Inflammatory macrophage (primary cell): ENCODE measurements around the gene KMT2E.

Experiments
- DNase-seq, 2 donors: peaks; one replicate each; pipeline ENCODE4 v3.0.0-alpha.2; 2020 to 2022

The KMT2E gene

DNA sequence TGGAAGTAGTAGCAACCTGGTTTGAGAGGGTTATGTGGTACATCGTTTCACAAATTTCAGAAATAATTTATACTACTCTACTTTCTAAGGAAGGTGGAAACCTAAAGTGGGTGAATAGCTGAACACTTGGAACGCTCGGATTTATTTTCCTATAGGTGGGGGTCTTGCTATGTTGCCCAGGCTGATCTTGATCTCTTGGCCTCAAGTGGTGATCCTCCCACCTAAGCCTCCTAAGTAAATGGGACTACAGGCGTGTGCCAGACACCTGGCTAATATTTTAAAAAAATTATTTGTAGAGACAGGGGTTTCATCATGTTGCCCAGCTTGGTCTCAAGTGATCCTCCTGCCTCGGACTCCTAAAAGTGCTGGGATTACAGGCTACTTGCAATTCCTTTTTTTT is 6.7 kb upstream of the KMT2E start:
- no peak for DNase-seq

DNA sequence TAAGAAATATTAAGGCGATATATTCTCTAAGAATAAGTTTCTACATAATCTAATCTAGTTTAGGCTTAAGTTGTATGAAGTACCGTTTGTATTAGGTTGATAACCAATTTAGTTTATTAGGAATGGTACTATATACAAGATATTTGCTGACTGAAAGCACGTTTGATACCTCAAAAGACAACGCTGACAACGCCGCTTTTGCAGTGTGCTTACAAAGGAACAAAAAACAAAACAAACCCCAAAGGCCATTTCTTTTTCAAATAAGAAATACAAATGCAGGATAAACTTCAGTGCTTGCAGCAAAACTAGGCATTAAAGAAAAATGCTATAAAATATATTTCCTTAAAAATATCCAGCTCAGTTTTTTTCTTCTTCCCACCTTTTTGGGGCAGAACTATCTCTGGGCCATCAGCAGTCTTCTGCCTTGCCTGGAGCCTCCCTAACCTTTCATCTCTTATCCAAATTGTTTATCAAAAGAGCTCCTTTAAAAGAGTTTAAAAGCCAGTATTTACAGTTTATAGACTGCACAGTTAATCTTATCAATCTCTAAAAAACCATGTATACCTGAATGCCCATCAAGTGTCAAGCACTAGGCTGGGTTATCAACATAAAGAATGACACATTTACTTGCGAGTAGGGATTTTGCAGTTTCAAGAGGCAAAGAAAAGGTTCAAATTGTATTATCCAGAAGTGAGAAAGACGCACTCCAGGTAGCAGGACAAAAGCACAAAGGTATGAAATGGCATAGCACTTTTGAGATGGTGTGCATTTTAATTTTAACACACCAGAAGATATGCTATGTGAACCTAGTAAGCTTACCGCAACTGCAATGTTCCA is 4.1 kb upstream of the KMT2E start:
- no peak for DNase-seq

DNA sequence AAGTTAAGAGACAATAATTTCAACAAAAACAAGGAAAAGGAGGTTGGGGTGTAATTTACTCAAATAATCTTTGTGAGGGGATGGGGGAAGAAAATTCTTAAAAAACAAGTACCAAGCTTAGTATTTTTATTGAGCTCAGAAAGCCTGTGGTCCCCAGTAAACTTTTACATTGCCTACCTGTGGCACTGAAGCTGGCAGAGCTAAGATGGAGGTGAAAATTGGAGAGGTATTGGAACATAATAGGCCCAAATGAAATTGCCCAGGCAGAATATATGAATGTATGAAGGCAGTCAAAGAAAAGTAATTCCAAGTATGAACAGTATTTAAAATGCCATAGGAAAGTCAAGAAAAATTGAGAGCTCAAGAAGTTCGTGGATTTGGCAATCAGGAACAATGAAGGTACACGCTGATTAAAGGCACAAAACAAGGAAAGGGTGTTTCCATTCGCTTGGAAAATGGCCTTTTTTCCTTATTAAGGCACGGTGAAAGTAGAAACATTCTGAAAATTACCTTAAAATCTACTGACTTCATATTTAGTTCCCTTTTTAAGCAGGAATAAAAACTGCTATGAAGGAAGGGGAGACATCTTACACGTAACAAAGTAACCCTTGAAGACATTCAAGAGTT is 3.4 kb upstream of the KMT2E start:
- peak in 1 of 2 donors; percentile 35 for DNase-seq

DNA sequence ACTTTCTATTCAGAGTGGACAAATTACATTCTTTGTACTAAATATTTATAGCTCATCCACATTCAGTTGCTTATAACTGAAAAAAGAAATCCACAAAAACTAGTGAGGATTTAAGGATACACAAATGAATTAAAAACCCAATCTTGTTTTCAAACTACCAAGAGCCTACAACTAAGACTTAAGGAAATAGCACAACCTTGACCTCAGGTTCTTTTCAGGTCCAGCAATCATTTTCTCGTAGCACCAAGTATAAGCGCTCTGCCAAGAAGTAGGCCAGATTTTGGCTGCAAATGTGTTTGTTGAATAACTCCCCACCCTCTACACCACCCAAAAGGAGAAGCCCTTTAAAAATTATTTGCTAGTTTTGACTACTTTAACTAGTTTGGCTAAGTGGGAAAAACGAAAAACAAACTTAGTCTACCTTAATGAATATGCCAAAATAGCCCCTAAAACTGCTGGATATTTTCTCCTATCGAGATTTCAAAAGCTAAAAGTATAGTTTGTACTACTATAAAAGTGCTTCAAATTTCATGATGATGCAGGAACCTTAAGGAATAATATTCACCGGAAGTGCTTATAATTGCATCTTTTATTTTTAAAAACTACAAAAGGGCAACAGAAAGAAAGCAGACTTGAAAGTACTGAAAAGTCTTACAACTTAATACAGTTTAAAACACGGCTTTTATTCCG is 2.7 kb upstream of the KMT2E start:
- peak in 1 of 2 donors; percentile 16 for DNase-seq

DNA sequence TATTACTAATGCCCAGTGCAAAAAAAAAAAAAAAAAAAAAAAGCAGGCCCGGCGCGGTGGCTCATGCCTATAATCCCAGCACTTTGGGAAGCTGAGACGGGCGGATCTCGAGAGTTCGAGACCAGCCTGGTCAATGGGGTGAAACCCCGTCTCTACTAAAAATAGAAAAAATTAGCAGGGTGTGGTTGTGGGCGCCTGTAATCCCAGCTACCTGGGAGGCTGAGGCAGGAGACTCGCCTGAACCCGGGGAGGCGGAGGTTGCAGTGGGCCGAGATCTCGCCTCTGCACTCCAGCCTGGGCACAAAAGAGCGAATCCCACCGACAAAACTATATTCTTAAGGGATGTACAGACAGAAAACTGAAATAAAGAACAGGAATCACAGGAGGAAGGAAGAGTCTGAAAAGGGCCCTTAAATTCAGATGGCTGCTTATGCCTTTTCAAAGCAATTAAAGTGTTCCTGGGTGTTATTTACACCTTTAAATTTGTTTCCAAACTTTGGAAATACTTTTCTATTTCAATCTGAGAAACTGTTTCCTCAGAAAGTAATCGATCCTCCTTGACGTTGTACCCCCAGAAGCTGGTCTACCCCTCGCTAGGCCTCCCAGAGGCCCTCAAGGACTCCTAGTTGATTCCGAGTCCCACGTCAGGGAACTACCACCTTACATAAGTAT is 2.0 kb upstream of the KMT2E start:
- DNase-seq = peak; percentile 31 to 36

DNA sequence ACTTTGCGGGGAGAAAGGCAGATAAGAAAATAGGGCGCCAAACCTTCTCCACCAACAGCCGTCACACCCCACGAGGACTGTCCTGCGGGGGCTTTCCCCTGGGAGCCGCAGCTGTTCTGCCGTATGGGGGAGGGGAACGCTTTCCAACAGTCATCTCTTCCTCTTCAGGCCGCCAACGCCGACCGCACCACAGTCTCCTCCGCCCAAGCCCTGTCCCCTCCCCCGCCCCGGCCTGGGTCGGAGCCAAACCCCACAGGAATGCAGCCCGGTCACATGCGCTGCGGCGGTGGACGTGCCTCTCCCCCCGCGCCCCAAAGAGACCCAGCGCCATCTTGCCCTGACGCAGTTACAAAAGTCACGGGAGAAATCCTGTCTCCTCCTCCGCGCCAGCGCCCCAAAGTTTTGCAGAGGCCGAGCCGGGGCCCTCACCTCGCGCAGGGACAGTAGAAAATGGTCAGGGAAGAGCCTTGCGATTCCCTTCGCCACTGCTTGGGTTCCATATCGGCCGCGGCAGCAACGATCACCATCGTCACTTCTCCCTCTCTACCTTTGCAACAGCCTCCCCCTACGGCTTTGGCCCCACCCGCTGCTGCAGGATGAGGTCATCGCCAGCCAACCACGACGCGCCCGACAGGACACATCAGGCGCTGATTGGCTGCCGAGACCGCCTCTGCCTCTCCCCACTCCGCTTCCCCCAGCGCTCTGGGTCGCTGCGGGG is 1.3 kb upstream of the KMT2E start:
- peak; percentile 99 for DNase-seq

DNA sequence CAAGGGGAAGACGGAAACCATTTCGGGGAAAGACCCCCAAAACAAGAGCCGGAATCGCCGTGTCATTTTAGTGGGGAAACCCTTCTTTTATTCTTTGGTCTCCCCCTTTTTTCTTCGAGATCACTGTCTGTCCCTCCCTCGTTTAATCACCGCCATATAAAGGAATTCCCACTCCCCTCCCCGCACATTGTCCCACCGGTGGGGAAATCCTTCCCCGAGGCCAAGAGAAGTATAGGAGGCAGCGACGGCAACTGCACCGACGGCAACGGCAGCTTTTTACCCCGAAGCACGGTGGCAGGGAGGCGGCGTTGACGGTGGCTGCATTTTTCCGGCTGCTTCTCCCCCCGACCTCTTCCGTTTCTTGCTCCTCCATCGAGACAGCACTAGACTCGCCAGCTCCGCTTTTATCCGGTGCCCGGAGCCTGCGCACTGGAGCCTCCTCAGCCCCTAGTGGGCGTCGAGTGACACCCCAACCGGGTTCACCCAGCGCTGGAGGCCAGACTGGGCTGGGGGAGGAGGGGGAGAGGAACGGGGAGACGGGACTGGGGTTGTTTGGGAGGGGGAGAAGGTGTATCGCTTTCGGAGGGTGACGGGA is 687 bp upstream of the KMT2E start:
- DNase-seq = peak; percentile 95 to 97

DNA sequence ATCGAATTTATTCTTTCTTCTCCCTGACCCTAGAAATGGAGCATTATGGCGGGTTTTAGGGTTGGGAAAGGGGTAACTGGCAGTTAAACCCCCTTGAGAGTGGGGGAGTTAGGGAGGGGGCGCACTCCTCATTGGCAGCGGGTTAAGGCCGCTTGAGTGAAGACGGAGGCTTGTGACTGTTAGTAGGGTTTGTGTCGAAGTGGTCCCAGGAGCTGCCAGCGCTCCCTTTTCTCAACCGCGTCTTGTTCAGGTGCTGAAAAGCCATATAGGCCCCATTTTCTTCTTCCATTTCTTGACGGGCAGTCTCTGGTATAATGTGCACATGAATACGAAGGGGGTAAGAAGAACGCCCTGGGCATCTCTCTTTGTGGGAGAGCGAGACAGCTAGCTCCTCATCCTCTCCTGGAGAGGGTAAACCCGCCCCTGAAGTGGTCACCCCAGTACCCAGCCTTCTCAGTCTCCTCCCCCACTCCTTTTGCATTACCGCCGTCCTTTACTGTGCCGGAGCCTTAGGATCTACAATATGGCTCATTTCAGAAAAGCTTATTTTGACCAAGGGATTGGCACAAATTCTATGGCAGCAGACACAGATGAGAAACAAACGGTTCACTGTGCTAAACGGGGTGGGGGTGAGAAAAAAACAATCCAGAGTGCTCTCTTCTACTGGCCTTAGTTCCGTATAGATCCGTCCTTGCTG is 836 bp downstream of the KMT2E start:
- peak; percentile 52 to 60 for DNase-seq

DNA sequence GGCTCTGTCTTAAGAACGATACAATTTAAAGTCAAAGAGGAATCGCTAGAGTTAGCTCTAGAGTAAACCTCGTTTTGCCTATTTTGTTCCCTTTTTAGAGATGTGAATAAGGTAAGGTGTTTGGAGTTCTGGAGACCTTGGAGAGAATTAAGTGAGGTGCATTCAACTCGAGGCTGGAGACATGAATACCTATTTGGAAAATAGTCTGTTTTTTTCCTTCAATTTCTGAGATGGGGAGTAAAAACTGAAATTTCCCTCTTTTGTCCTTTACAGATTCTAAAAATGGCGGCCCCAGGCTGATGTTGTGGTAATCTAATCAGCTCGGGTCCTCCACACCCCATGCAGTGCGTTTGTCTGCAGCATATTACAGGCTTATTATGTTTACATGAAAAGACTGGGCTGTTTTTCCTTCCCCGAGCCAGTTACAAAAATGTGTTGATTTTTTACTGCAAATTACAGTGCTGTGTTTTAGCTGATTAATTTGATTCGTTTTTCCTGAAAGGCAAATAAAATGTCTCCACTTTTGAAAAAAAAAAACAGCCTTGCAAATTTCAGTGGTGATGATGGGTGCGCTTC is 1.5 kb downstream of the KMT2E start:
- peak; percentile 32 to 42 for DNase-seq

DNA sequence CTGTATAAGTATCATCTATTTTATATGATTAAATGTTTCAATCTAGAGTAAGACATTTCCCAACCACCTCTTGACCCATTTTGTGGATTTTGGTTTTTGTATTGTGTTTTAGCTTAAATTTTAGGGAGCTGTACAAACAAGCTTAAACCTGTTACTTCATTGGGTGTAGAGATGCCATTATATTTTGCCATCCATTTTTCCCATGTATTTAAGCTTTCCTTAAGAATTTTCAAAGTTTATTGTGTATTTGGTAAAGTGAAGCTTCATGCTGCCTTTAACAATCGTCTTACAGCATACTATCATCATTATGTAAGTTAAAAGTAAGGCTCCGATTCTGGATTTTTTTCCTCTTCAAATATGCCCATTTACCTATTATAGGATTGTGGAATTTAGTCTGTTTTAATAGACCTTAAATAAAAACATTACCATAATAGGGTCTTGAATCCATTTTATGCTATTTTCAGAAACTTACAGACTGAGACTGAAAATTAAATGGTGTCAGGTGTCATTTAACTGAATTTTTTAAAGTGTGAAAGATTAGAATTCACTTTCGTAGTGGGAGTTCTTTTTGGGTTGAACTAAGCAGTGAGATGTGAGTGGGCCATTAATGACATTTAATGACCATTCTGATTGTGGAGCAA is 2.2 kb downstream of the KMT2E start:
- DNase-seq = no peak

DNA sequence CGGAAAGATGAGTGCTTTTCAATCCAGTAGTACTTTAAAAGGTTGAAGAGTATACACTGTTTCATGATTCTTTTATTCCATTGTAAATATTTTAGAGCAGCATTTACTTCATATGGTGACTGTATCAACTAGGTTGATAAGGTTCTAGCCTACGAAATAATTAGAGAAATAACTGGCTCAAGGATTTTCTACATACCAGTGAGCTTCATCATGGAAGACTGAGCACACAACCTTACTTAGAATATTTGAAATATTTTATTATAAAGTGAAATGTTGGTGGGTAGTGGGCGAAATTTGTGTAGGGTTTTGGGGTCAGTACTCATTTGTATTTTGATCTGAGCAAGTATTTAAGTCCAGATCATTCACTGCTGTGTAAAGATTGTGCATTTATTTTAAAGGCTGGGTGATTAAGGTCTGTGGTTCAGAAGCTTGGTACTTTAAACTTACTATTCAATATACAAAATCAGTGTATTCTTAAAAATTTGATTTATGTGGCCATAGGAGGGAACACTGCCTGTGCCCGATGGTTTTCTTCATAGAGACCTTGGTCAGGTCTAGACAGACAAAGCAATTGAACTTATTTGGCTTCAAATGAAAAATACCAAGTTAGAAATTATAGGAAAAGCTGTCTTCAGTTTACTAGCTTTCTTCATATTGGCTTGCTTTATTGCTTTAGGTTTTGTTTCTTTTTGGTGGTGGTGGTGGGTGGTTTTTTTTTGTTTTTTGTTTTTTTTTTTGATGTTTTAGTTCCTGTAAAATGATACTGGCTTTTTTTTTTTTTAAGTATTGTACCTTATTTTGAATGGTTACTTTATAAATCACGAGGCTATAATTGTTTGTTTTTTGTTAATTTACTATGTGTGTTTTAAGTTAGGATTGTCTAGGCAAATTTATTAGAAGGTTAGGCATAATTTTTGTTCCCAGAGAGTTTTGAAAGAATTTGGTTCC is 3.0 kb downstream of the KMT2E start:
- DNase-seq = no peak

DNA sequence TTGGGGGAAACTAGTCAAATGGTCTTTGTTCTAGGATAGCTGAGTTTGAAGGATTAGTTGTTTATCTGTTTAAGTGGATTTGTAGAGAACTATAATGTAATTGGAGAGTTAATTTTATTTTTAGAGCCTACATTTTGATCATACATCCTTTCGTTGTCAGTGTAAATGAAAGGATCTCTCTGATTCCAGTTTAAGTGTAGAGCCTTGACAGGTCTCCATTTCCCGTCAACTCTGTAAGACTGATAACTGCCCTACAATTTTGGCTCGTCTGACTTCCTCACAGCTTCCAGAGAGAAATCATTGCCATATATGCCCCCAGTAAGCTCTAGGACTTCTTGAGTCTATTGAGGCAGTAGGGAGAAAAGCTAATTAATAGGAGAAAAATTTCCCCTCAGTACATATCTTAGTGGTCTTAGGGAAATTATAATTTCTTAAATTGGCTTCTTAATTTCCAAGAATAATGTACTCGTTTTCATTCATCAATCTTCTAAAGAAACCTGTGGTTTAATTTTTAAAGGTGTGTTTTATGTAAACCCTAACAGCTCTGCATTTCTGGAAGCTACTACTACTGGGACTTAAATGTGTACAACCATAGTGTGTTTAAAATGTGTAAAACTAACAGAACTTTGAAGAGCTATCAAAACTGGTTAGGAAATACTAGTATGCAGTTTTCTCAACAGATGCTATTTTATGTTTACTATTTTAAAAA is 3.8 kb downstream of the KMT2E start:
- peak in 1 of 2 donors; percentile 9 for DNase-seq

DNA sequence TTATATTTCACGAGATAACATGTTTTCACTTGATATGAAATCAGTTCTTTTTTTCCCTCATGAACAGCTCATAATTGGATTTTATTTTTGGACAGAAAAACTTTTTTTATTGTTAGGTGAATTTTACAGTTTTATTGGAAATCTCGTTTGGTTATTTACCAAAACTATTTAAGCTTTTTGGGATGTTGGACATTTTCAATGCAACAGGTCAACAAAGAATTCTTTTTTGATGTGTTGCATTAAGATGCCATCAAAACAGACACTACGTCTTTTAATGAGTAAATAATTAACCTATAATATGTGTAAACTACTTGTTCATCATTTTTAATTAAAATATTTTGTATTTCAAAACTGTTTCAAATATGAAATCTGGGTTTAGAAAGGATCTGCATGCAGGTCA is 5.3 kb downstream of the KMT2E start:
- DNase-seq = no peak

DNA sequence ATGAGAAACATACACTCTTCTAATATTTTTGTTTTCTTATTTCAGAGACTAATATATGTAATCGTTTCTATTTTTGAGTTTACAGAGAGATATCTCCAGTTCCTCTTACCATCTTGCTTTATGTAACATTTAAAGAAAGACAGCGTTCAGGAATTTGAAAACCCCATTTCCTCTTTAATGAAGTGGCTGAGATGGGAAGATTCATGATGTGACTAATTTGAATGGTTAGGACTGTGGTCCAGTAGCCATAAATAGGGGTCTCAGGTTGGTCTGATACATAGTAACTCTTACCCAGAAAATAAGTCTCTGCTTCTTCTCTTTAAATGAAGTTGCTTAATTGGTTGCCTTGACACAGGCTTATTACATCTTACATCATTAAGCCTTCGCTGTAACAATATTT is 6.9 kb downstream of the KMT2E start:
- peak; percentile 33 to 65 for DNase-seq

DNA sequence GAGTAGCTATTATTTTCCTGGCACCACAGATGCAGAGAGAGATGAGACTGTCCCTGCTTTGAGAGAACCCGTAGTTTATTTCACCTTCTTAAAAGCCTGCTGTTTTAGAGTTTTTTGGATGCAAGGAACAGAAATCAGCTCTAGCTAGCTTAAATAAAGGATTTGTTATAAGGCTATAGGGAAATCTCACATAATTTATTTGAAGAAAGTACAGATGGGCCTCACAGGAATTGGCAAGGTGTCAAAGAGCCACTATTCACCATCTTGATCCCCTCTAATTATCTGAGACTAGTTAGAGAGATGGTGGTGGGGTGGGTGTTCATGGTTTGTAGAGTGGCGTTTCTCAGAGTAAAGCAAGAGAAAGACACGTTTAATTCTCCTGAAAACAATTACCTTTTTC is 7.3 kb downstream of the KMT2E start:
- DNase-seq = no peak

DNA sequence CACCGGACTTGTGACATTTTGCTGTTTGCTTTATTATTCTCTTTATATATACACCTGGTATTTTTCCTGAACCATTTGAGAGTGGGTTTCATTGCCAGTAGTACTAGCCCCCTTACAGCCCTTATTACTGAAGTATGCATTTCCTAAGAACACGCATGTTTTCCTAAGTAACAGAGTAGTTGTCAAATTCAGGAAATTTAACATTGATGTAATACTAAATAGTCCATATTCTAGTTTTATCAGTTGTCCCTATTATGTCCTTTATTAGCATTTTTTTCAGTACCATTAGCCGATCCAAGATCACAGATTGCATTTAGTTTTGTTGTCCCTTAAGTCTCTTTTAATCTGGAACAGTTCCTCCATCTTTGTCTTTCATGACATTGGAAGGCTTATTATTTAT is 8.0 kb downstream of the KMT2E start:
- DNase-seq = no peak

DNA sequence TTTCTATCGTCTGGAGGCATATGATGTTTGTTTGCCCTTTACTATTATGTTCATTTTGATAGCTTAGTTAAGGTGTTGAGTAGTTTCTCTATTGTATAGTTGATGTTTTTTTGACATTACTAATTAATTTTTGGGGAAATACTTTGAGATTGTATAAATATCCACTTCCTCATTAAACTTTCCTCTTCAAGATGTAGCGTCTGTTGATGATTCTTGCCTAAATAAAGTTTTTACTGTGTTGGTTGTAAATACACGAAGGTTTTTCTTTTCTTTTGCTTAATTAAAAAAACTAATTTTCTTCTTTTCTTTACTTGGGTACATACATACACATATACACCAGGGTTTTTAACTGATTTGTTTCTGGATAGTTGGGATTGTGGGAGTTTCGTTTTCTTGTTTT is 8.5 kb downstream of the KMT2E start:
- peak in 1 of 2 donors; percentile 20 for DNase-seq

DNA sequence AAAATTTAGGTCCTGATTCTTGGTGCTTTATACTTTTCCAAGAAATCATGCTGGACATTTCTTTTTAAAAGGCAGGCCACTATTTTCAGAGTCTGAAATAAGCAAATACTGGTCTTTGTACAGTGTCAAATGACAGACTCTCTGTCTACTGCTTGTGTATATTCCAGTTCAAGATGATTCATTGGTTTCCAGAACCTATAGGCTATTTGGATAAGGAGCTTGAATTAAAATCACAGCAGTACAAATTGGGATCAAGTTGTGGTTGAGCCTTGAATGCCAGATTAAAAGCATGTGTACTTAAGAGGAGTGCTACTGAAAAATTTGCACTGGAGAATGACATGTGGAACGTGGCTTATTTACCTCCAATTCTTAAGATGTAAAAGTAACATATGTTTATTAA is 10.7 kb downstream of the KMT2E start:
- DNase-seq = no peak

DNA sequence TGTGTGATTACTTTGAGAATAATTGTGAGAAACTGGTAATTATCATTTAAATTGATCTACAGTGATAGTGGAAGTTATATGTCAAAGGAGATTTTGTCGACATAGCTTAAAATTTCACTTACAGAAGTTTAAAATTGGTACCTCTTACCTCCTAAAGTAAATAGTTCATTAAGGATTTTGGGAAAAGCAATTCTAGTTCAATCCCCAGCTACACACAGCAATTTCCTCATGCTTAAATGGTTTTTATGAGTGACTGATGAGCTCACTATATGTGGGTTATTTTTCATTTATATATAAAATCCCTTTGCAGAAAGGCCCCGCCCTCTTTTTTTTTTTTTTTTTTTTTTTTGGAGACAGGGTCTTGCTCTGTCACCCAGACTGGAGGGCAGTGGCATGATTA is 12.7 kb downstream of the KMT2E start:
- no peak for DNase-seq
